ENCODE results near the gene FAM163A.
"Not testable (repeated sequence)": the region's sequence is repeated elsewhere in the genome, so short reads cannot be mapped to it uniquely, and the experiment has no call there.

The FAM163A gene

GRCh38 chr1:179817789-179818188 is 74.7 kb downstream of the FAM163A start:
- DNase-seq = no peak

DNA sequence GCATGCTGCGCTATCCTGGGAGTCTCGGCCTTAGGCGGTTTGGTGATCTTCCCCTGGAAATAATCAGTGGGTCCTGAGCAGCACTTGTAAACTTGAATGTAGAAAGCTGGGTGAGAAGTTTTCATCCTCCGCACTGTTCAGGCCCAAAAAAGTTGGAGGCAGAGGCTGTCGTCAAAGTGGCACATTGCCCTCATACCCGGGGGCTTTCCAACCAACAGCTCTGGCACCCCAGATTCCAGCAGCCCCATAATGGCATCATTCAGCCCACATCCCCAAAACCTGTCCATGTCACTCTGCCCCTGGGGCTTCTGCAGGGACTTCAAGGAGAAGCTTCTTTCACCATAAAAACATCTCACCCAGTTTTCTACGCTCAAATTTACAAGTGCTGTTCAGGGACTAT is 75.2 kb downstream of the FAM163A start:
- no peak for DNase-seq

- no peak for DNase-seq
Measured at GRCh38 chr1:179818743-179819173, 75.7 kb downstream of the FAM163A start.

DNA sequence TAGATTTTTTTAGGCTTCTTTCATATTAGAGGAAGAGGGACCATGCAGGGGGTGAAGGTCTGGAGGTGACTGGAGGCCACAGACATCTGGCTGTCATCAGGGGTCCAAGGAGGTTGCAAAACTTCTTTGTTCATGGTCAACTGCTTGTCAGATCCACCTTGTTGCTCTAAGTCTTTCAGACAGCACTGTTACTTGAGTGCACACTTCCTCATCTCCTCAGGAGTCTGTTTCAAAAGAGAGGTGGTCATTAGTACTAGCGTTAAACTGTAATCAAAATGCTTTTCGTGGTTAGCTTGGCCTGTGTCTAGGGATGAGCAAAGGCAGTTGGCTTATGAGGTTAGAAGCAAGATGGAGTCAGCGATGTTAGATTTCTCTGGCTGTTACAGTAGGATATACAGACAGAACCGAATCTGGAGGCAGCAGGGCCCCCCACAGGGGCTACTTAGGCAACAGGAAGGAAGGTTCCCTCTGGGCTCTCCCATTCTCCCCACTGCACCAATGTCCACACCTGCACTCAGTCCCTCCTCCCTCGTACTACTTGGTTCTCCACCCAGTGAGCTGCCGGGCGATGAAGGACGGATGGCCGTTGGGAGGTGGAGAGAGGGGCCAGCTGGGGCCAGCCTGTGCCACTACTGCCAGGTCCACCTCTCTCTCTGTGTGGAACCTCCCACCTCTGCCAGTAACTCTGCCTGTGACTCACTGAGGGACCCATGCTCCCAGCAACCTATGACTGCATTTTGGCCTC is 77.3 kb downstream of the FAM163A start:
- DNase-seq = no peak

- DNase-seq = no peak
Measured at GRCh38 chr1:179821524-179821923, 78.4 kb downstream of the FAM163A start.

DNA sequence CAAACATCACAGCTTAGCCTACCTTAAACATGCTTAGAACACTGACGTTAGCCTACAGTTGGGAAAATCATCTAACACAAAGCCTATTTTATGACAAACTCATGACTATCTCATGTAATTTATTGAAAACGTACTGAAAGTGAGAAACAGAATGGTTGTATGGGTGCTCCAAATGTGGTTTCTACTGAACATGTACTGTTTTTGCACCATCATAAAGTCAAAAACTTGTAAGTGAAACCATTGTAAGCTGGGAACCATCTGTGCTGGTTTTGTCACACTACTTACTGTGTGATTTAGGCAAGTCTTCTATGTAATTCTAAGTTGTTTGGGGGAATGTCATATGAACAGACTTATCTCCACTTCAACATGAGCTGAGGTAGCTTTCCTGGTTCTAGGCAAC is 79.0 kb downstream of the FAM163A start:
- no peak for DNase-seq

- no peak for DNase-seq
Measured at GRCh38 chr1:179823693-179824092, 80.6 kb downstream of the FAM163A start.

DNA sequence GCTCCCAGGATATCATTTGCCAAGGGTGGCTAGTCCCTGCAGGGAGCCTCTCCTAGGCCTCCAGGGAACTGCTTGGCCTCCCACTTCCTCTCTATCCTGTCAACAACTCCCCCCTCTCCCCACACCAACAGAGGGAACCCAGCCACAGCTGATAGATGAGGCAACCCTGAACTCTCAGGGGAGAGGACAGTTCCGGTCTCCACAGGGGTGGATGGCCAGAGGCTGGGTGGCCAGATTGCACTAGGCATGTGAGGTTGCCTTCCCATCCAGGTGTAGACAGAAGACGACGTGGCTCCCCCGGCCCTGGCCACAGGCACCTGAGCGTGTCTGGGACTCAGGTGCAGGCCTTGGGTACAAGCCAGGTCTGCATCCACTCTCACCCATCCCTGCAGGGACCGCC is 81.2 kb downstream of the FAM163A start:
- no peak for DNase-seq

GRCh38 chr1:179825206-179825605 is 82.1 kb downstream of the FAM163A start:
- DNase-seq = no peak

GRCh38 chr1:179825798-179826460 is 82.8 kb downstream of the FAM163A start:
- no peak for DNase-seq

DNA sequence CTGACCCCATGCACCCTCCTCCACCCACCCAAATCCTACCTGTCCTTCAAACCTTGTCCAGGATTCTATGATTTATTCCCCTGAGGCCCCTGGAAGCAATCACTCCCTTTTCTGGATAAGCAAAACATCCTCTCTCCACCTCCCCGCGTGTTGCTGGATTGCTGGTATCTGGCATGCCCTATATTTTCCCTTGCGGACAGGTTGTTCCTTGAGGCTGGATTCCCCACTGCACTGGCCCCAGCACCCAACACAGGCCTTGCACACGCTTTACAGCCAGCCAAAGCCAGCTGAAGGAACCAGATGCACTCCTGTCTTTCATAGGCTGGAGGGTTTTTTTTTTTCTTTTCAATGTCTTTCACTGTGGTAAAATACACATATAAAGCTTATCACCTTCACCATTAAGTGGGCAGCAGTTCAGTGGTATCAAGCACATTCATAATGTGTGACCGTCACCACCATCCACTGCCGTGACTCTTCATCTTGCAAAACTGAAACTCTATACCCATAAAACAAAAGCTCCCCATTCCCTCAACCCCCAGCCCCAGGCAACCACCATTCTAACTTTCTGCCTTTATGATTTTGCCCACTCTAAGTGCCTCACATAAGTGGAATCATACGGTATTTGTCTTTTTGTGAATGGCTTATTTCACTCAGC is 83.7 kb downstream of the FAM163A start:
- no peak for DNase-seq

DNA sequence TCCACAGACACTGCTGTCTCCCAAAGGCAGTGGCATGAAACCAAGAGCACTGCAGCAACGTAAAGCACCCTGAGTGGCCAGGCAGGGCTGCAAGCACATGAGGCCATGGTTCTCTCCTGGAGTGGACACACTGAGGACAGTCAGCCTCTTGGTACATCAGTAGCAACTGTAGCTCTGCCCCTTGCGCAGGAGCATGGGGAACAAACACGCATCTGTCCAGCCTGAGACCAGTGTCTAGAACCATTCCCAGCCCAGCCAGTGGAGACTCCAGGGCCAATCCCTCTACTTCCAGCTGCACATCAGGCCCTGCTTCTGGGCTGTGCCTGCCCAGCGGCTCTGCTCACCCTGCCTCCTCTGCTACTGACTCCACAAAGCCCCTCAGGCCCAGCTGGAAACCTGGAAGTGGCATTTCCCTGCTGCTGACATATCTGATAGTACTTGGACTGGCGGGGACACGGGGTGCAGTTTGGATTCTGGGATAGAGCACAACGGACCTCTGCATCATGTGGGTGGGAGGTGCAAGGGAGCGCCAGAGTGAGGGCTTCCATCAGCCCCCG is 85.5 kb downstream of the FAM163A start:
- no peak for DNase-seq

DNA sequence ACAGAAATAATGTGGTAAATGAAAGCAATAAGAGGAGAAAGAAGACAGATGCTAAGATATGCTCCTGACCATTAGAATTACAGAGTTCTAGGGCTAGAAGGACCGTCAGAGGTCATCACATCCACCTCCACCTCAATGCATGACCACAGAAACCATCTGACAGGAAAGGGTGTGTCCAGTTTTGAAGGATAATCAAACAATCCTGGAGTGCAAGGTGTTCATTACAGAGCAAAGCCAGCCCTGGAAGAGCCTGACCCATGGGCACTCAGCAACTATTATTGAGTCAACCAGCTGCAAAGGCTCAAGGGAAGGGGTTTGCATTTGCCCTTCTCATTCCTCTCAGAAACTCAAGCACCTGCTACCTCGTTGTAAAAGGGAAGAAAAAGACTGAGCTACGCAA is 88.1 kb downstream of the FAM163A start:
- no peak for DNase-seq

- DNase-seq = no peak
Measured at GRCh38 chr1:179831852-179832699, 89.0 kb downstream of the FAM163A start.

DNA sequence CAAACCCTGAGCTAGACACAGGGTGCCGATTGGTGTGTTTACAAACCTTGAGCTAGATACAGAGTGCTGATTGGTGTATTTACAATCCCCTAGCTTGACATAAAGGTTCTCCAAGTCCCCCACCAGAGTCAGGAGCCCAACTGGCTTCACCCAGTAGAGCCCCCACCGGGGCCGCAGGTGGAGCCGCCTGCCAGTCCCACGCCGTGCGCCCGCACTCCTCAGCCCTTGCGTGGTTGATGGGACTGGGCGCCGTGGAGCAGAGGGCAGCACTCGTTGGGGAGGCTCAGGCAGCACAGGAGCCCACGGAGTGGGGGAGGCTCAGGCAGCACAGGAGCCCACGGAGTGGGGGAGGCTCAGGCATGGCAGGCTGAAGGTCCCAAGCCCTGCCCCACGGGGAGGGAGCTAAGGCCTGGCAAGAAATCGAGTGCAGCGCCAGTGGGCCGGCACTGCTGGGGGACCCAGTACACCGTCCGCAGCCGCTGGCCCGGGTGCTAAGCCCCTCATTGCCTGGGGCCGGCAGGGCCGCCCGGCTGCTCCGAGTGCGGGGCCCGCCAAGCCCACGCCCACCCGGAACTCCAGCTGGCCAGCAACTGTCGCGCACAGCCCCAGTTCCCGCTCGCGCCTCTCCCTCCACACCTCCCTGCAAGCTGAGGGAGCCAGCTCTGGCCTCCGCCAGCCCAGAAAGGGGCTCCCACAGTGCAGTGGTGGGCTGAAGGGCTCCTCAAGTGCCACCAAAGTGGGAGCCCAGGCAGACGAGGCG is 93.8 kb downstream of the FAM163A start:
- not testable (repeated sequence) for DNase-seq

- no peak for DNase-seq
Measured at GRCh38 chr1:179840107-179840506, 97.0 kb downstream of the FAM163A start.

DNA sequence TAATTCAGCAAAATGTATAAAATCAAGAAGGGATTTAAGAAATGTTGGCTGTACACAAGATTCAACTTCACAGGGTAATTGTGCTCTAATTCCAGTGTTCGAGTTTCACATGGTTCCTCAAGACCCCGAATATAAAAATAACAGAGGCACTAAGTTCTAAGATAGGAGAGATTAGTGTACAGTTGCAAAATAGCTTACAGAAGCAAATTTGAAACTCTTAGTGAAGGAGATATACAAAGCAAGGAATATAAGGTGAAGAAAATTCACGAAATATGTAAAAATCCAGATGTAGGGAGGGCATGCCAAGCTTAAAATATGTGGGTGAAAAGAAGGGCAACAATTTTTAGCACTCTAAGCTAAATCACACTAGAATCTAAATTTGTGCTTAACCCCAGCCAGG is 105.1 kb downstream of the FAM163A start:
- DNase-seq = no peak

DNA sequence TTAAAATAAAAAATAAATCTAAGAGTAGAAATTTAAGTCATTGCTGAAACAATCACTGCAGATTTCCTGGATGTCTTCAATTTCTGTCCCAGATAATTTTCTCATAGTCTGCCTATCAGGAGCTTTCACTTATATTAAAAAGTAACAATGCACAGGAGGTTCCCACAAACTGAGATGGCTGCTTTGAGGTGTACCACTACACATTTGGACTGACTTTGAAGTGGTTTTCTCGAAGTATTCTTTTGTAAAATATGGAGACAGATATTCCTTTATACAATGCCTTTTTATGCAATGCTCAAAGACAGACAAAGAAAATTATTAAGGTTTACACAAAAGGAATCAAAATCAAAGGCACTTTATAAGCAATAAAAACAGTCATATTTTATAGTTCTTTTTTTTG is 110.0 kb downstream of the FAM163A start:
- DNase-seq = no peak

GRCh38 chr1:179855831-179856230 is 112.7 kb downstream of the FAM163A start:
- DNase-seq = not testable (repeated sequence)

DNA sequence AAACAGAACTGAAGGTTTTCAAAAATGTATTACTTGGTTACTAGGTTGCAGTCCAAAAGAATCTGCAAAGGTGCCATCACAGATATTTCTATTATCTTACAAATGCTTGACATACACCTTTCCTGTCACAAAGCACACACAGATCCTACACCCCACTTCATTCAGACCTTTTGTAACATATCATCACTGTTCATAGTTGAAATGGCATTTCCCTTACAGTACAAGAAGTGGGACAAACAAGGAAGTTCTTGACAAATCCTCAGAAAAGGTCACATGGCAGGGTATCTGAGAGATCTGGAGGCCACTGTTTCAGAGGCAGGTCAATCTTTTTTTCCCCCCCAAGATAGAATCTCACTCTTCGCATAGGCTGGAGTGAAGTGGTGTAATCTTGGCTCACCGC is 113.2 kb downstream of the FAM163A start:
- no peak for DNase-seq

DNA sequence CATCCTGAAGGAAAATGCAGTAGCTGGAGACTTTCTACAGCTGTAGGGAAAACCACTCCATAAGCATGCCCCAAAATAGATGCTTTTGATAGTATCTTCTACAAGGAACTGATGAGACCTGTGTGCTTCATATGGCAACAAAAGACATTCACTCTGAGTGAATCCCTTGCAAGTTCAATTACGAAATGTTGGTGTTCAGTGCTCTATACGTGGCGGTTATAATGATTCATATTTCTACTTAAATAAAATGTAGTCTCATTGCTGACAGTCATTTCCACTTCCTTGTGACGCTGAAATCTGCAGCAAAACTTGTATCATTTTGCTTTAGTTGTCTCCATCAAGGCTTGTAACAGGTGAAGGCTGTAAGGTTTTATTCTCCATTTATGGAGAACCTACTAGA is 113.9 kb downstream of the FAM163A start:
- DNase-seq = no peak

DNA sequence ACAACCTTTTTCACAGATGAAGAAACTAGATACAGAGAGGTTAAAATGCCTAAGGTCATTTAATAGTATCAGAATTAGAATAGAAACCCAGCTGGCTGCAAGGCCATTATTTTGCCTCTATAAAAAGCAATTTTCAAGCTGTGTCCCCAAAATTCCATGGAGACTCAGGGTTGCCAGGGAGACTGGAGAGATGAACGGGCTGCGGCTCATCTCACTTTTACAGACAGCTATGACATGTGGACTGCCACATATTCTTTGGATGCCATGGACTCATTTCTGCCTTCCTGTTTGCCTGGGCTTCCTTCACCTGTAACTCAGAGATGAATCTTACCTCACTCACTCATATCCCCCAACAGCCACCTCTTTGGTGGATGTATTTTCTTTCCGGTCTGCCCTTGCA is 117.6 kb downstream of the FAM163A start:
- DNase-seq = no peak
